Fibroblast of peridontal ligament (primary cell): ENCODE data around the gene ZNF710.
"Not testable (repeated sequence)": the region's sequence is repeated elsewhere in the genome, so short reads cannot be mapped to it uniquely, and the experiment has no call there.

Source experiments
- DNase-seq: peaks from one replicate; pipeline ENCODE4 v3.0.0-alpha.2; 2010; ENCODE audit errors: extremely low read depth

Gene ZNF710

DNA sequence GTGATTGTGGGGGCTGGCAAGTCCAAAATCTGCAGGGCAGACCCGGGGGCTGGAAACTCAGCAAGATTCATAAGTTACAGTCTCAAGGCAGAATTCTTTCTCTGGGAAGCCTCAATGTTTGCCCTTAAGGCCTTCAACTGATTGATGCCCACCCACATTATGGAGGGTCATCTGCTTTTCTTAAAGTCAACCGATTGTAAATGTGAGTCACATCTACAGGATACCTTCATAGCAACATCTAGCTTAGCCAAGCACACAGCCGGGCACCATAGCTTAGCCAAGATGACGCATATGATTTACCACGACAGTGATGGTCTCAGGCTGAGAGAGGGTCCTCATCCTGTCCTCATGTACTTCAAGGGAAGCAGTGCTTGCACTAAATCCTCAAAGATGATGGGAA, 57.7 kb downstream of the ZNF710 start:
- DNase-seq: no peak

DNA sequence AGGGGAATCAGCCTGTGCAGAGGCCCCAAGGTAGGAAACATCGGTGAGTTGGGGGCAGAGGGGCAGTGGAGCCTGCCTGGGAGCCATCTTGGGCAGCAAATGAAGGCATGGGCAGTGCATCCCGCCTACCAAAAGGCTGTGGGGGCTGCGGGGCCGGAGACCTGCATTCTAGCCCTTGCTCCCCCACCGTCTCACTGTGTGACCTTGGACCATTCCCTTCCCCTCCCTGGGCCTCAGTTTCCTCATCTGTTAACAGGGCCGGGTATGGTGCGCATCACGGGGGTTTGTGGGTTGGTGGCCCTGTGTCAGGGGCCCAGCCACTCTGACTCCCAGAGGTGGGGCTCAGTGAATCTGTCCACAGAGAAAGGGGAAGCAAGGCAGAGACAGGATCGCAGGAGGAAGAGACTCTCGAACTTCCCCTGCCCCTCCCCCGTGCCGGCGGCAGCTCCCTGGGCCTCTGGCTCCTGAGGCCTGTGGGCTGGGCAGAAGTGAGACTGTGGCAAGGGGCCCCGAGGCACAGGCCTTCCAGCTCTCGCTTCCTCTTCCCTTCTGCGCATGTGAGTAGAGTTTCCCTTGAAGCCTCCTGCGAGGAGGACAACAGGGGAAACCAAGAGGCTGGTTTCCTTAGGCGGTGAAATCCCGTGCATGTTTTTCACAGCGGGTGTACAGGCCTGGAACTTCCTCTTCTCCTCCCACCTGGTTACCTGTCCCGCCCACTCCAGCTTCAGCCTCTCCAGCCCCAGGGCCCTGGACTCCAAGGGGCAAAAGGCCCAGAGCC, 58.3 kb downstream of the ZNF710 start:
- no peak for DNase-seq

DNA sequence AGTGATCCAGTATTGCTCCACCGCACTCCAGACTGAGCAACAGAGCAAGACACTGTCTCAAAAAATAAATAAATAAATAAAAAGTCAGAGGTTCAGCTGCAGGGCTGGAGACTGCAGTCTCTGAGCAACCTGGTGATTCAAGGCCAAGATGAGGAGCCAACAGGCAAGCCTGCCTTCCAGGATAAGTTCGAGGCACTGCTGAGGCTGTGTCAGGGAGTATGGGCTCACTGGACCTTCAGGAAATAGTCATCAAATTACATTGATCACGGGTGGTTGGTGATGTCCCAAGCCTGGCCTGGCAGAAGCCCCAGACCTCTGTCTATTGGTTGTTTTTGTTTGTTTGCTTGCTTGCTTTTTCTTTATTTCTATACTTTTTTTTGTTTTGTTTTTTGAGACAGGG, 59.7 kb downstream of the ZNF710 start:
- no peak for DNase-seq

- DNase-seq: no peak
Observed at GRCh38 chr15:90062023-90062442, 60.9 kb downstream of the ZNF710 start.

GRCh38 chr15:90062462-90062932, 61.4 kb downstream of the ZNF710 start:
- no peak for DNase-seq

DNA sequence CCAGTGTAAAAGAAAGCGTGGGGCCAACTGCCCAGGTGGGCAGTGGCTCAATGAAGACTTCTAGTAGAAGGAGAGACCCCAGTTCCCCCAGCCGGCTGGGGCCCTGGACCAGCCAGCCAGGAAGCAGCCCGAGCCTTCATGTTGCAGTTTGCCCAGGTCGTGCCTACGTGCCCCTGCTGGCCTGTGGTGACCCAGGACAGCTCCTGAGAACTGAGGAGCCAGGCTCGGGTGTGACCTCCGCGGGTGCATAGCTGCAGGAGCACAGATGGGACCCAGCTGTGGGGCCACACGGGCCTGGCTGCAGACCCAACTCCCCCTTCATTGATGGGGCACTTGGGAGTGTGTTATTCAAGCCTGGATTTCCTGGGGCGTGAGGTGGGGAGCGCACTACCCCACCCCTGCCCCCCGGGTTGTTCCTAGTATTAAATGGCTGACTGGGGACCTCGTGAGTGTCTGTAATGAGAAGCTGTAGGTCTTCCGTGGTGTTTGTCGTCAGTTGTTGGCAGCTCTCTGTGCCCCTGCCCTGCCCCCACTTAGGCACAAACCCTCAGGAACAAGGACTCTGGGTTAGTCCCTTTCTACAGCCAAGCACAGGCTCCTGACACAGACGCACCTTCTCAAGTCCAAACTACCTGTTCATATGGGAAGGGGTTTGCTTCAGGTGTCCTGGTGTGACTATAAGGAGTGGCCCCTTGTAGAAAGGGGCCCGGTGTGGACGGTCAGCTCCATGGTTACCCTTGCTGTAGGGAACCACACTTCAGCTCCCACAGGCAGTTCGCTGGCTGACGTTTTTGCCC, 62.0 kb downstream of the ZNF710 start:
- DNase-seq: no peak

DNA sequence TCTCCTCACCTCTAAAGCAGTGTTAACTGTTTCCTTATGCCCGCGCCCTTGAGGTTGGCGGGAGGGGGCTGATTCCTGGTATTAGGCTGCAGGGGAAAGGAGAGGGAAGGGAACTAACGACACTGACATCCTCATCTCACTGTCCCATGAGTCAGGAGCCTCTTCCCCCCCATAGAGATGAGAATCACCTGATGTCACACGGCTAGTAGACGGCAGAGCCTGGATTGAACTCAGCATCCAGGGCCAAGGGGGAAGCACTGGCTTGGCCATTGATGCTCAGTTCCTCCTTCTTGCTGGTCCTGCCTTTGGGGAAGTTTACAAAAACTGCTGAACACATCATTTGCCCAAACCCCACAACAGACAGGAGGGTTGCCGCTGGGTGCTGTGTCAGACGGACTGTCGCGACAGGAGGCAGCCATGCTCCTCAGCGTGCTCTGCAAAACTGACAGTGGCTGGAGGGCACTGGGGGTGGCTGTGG, 62.7 kb downstream of the ZNF710 start:
- no peak for DNase-seq

DNA sequence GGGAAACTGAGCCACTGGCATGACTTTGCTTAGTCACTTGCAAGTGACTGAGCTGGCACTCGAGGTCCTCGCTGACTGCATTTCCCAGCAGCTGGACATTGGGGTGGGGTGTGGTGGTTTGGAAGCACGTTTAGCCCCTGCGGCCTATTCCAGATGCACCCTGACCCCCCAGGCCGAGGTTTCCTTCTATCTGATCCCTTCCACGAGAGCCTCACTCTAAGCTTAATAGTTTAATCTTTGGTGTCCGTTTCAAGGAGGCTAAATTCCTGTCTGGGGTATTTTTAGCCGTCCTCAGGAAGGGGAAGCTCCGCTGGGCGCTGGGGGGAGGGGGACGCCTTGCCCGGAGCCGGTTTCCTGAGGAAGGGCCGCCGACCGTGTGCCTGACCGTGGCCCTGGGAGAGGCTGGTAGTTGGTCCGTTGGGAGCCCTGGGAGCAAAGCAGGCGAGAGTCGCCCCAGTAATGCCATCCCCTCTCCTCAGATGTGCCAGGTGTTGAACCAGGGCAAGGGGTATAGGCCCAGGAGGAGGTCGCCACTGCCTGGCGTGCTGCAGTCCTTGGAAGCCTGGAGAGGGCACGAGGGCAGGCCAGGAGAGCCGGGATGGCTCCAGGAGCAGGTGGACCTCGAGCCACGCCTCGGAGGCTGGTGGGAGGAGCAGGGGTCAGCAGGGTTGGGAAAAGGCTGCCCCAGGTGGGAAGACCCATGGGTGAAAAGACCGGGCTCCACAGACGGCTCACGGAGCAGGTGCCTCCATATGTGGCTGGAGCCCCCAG, 64.0 kb downstream of the ZNF710 start:
- DNase-seq: no peak

- DNase-seq: no peak
Observed at GRCh38 chr15:90065682-90066049, 64.5 kb downstream of the ZNF710 start.

GRCh38 chr15:90067181-90067952, 66.2 kb downstream of the ZNF710 start:
- no peak for DNase-seq

GRCh38 chr15:90067953-90068606, 67.0 kb downstream of the ZNF710 start:
- no peak for DNase-seq

- DNase-seq: not testable (repeated sequence)
Observed at GRCh38 chr15:90070623-90071022, 69.5 kb downstream of the ZNF710 start.

DNA sequence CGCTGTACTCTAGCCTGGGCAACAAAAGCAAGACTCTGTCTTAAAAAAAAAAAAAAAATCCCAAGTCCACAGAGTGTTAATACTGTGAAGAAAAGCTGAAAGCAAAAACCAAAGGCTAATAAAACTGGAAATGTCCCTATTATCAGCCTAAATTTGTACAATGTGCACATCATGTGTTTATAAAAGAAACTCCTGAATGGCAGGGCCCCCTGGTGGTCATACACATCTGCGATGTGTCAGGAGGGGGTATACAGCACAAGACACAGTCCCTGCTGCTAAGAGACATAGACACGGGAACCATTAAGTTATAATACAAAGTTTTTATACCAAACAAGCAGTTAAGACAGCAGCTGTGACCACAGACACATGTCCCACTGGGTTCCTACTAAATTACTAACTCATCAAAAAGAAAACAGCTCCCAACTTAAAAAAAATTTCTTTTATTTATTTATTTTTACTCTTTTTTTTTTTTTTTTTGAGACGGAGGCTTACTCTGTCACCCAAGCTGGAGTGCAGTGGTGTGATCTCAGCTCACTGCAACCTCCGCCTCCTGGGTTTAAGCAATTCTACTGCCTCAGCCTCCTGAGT, 70.2 kb downstream of the ZNF710 start:
- DNase-seq: peak; percentile 85

GRCh38 chr15:90072978-90073640, 72.0 kb downstream of the ZNF710 start:
- DNase-seq: no peak

DNA sequence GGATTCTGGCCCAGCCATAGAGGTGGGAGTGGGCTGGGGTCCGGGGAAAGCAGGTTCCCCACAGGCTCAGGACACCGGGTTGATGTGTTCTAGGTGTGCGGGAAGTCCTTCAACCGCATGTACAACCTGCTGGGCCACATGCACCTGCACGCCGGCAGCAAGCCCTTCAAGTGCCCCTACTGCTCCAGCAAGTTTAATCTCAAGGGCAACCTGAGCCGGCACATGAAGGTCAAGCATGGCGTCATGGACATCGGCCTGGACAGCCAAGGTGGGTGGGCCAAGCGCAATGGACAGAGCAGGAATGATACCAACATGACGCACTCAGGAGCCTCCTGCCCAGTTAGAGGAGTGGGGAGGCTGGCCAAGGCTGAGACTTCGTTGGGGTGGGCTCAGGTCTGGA, 72.9 kb downstream of the ZNF710 start:
- no peak for DNase-seq

GRCh38 chr15:90074916-90075315, 73.8 kb downstream of the ZNF710 start:
- no peak for DNase-seq

GRCh38 chr15:90075420-90076289, 74.5 kb downstream of the ZNF710 start:
- DNase-seq: no peak

DNA sequence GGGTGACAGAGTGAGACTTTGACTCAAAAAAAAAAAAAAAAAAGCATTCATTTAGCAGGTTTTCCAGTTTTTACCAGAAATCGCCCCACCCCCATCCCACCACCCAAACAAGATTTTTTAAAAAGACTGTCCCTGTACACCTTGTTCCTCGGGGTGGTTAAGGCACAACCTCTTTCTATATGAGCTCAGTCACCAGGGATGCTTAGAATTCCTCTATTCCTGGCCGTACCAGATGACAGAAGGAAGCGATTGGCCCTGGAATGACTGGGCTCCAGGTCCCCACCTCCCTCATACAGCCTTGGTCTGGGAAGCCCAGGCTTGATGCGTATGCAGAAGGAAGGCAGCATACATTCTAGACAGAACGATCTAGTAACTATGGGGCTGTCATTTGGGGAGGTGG, 75.6 kb downstream of the ZNF710 start:
- DNase-seq: no peak

DNA sequence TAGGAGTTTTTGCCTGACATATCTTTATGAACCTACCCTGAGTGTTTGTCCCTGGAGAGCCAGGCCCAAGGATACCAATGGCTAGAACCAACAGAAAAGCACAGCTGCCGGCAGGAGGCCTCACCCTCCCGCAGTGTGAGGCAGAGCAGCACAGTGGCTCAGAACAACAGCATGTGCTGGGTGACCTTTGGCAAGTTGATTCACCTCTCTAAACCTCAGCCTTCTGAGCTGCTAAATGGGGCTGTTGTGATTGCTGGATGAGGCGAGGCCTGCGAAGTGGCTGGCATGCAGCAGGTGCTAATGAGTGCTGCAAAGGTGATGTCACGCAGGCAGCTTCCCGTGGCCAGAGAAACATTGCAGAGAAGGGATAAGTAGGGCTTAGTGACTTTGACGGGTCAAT, 77.8 kb downstream of the ZNF710 start:
- no peak for DNase-seq
